ENCODE data around the gene RTP5.

DNA sequence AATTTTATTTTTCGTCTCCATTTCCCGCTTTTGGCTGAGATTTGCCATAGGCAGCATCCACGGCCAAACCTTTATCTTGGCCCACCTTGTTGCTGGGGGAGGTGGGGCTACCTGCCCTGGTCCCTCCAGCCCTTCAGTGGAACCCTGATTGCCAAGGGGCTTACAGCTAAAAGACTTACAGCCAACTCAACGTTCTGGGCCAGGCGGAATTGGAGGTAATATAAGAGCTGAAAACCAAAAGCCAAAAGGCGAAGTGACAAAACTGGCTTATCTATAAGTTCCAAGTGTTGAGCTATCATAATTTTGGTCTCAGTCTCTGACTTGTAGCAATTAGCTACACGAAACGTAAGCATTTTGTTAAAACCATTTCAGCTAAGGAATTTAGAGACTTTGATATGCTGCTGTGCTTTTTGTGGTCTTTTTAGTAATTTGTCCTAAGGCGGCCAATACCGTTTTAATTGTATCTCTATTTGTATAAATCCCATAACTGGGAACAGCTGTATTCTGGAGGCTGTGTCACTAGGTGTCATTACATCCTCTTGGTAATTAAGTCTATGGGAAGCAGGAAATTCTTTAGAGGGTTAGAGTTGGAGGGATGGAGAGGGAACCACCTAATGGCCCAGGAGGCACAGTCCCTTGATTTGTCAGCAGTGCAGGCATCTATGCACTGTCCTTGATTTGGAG is 34.9 kb upstream of the RTP5 start:
- TF ChIP-seq, protein P1, sequence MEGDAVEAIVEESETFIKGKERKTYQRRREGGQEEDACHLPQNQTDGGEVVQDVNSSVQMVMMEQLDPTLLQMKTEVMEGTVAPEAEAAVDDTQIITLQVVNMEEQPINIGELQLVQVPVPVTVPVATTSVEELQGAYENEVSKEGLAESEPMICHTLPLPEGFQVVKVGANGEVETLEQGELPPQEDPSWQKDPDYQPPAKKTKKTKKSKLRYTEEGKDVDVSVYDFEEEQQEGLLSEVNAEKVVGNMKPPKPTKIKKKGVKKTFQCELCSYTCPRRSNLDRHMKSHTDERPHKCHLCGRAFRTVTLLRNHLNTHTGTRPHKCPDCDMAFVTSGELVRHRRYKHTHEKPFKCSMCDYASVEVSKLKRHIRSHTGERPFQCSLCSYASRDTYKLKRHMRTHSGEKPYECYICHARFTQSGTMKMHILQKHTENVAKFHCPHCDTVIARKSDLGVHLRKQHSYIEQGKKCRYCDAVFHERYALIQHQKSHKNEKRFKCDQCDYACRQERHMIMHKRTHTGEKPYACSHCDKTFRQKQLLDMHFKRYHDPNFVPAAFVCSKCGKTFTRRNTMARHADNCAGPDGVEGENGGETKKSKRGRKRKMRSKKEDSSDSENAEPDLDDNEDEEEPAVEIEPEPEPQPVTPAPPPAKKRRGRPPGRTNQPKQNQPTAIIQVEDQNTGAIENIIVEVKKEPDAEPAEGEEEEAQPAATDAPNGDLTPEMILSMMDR (IDR thresholded peaks at IDR 0.05): no peak
- TF ChIP-seq POLR2AphosphoS5 (IDR thresholded peaks at IDR 0.05) (no peak), POLR2A (IDR thresholded peaks at IDR 0.05) (no peak), EP300 (IDR thresholded peaks at IDR 0.05) (no peak)
